Right lobe of liver (tissue), 6 donors: ENCODE results near the gene POMT1. TPM values are rescaled to one million over a fixed set of nuclear protein-coding genes. Genes with fewer than 3 reads are reported as not detected.

Experiments
- ATAC-seq, 4 donors: fragments of 200-7000 bp; cut with Tn5 transposase; one replicate each; pipeline ENCODE4 v1.9.1; 2020; ENCODE audit warnings: mild to moderate bottlenecking in 4 of 4, moderate library complexity in 4 of 4
- DNase-seq, 3 donors: peaks; one replicate each; pipeline ENCODE4 v3.0.0-alpha.2; 2020
- H3K27ac ChIP-seq, 3 donors: fragments of 200-600 bp; one replicate each; pipeline ENCODE4 v1.8.0; 2022
- H3K27me3 ChIP-seq, 2 donors: fragments of 200-600 bp; one replicate each; pipeline ENCODE4 v1.8.0; 2022
- H3K36me3 ChIP-seq, 4 donors: fragments of 200-600 bp; sonication (generic) in 1 of 4; one replicate each; pipeline versions ENCODE4 v1.5.1 to v1.8.0; 2017 to 2022; ENCODE audit warnings: control low read depth in 1 of 4
- H3K4me1 ChIP-seq, 4 donors: fragments of 200-600 bp; sonication (generic) in 1 of 4; one replicate each; pipeline versions ENCODE4 v1.5.1 to v1.8.0; 2017 to 2022; ENCODE audit warnings: control low read depth in 1 of 4
- H3K4me3 ChIP-seq, 3 donors: fragments of 200-600 bp; one replicate each; pipeline ENCODE4 v1.8.0; 2022
- H3K9me3 ChIP-seq, 4 donors: fragments of 200-600 bp; sonication (generic) in 1 of 4; one replicate each; pipeline versions ENCODE4 v1.5.1 to v1.8.0; 2017 to 2022; ENCODE audit warnings: control low read depth in 1 of 4
- CTCF ChIP-seq, 4 donors: fragments of 200-600 bp in 3 of 4; fragments of 450-650 bp in 1 of 4; IDR thresholded peaks; one replicate each; pipeline versions ENCODE4 v1.5.1 to v1.8.0; 2016 to 2022; ENCODE audit warnings: antibody characterized with exemption in 4 of 4, mild to moderate bottlenecking in 2 of 4
- POLR2A ChIP-seq: fragments of 450-650 bp; IDR thresholded peaks from one replicate; pipeline ENCODE4 v1.6.1; 2017; ENCODE audit warnings: antibody characterized with exemption, mild to moderate bottlenecking
- WGBS: methylation state at CpG from one replicate; pipeline ENCODE4 v1.1.6; 2018; ENCODE audit warnings: low coverage, low lambda C conversion rate; ENCODE audit not compliant: insufficient coverage; ENCODE audit errors: missing lambda C conversion rate; 5-methylcytosine and 5-hydroxymethylcytosine counted together
- intact Hi-C, 2 donors: fragments of 100-400 bp; cut with DNase I; formaldehyde crosslinking; loops; one replicate each; pipeline versions ENCODE4 v1.11.2 to v1.14.1; 2022
- total RNA-seq, 6 experiments: library from RNA; depleted of rRNA in 2 of 6; stranded (reverse); fragments of >200 nt in 2 of 6; fragmentation: NEBNext Ultra II Directional in 3 of 6; extraction: Animal tissue kit (Norgen Biotek cat#: 25700) in 3 of 6; gene quantifications; one replicate each; pipeline versions ENCODE4 v1.1.0 to v1.2.4, GENCODE V29; 2016 to 2023
- donor health status: DM: no; HTN: yes; CAD: no.
- donor health status: DM: no; HTN: no; CAD: no.
- donor health status: DM: no; HTN: no; CAD: no.
- donor health status: DM: no; HTN: yes; CAD: no.
- donor health status: DM: no; HTN: yes; CAD: no.

Gene POMT1
- total RNA-seq, 6 experiments from 2014 or later: 14.3 to 17.7 (median 15.7) TPM

GRCh38 chr9:131484560-131485185, 18.0 kb upstream of the POMT1 start:
- Histone ChIP-seq H3K4me3 (no peak overlapping the region), H3K9me3 (no peaks in the 10 kb centered on the region), H3K27ac (no peak overlapping the region), H3K36me3 (peaks cover 4 to 100% (median 63%) of the 10 kb centered on the region in 4 donors), H3K27me3 (no peaks in the 10 kb centered on the region), H3K4me1 (no peaks in the 10 kb centered on the region)
- no peak for TF ChIP-seq CTCF (IDR thresholded peaks at IDR 0.05)
- TF ChIP-seq POLR2A: no peak
- DNase-seq (no peak), ATAC-seq (no peak)
- 90% methylated on average over 6 of the region's 15 CpGs for WGBS
- intact Hi-C loops: no loop called here

GRCh38 chr9:131485206-131485605, 17.5 kb upstream of the POMT1 start:
- DNase-seq (no peak), ATAC-seq (no peak)
- WGBS: 97% methylated on average over 4 of the region's 12 CpGs
- TF ChIP-seq CTCF (IDR thresholded peaks at IDR 0.05) (no peak), POLR2A (no peak)
- no peaks in the 10 kb centered on the region for H3K4me1 ChIP-seq
- H3K27me3 ChIP-seq: no peaks in the 10 kb centered on the region
- no peaks in the 10 kb centered on the region for H3K9me3 ChIP-seq
- no peak overlapping the region for H3K27ac ChIP-seq
- peaks cover 4 to 100% (median 65%) of the 10 kb centered on the region in 4 donors for H3K36me3 ChIP-seq
- intact Hi-C loops: no loop called here
- no peak overlapping the region for H3K4me3 ChIP-seq

- Histone ChIP-seq H3K27me3 (no peaks in the 10 kb centered on the region), H3K9me3 (no peaks in the 10 kb centered on the region), H3K4me1 (no peaks in the 10 kb centered on the region), H3K27ac (no peak overlapping the region), H3K36me3 (peaks cover 4 to 100% (median 65%) of the 10 kb centered on the region in 4 donors), H3K4me3 (no peak overlapping the region)
- intact Hi-C loops: no loop called here
- WGBS: 94% methylated on average over 4 of the region's 19 CpGs
- DNase-seq: no peak
- ATAC-seq: no peak
- no peak for TF ChIP-seq POLR2A
Measured at GRCh38 chr9:131485728-131486422, 16.8 kb upstream of the POMT1 start.

DNA sequence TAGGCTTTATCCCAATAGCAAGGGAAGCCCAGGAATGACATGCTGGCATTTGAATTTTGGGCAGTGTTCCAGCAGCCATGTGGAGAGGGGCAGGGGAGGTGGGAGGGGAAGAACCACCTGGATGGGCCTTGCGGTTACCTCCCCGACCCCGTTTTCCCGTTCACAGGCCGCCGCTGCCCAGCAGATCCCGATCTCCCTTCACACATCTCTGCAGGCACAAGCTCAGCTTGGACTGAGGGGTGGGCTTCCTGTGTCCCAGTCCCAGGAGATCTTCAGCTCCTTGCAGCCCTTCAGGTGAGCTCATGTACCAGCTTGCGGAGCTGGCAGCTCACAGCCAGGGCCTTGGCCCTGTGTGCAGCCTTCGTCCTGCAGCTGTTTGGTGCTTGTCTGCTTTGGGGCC, 15.7 kb upstream of the POMT1 start:
- no peak for TF ChIP-seq POLR2A
- TF ChIP-seq CTCF (IDR thresholded peaks at IDR 0.05): no peak
- ATAC-seq: no peak
- no peak overlapping the region for H3K4me3 ChIP-seq
- no CpG with 5 or more reads among the region's 9 CpGs for WGBS
- no peaks in the 10 kb centered on the region for H3K27me3 ChIP-seq
- H3K36me3 ChIP-seq: peaks cover 4 to 100% (median 69%) of the 10 kb centered on the region in 4 donors
- DNase-seq: no peak
- H3K4me1 ChIP-seq: no peaks in the 10 kb centered on the region
- H3K9me3 ChIP-seq: no peaks in the 10 kb centered on the region
- intact Hi-C loops: no loop called here
- H3K27ac ChIP-seq: no peak overlapping the region

- TF ChIP-seq POLR2A: no peak
- TF ChIP-seq CTCF (IDR thresholded peaks at IDR 0.05): no peak
- no peaks in the 10 kb centered on the region for H3K4me1 ChIP-seq
- no CpG with 5 or more reads among the region's 14 CpGs for WGBS
- no peak overlapping the region for H3K27ac ChIP-seq
- H3K4me3 ChIP-seq: no peak overlapping the region
- H3K27me3 ChIP-seq: no peaks in the 10 kb centered on the region
- DNase-seq (no peak), ATAC-seq (no peak)
- H3K36me3 ChIP-seq: peaks cover 4 to 100% (median 70%) of the 10 kb centered on the region in 4 donors
- intact Hi-C loops: no loop called here
- no peaks in the 10 kb centered on the region for H3K9me3 ChIP-seq
Measured at GRCh38 chr9:131487621-131488031, 15.1 kb upstream of the POMT1 start.
